K562 (cell line): ENCODE results near the gene ZBTB16. TPM values are rescaled to one million over a fixed set of nuclear protein-coding genes. Genes with fewer than 3 reads are reported as not detected.

Source experiments
- ATAC-seq: fragments of 200-7000 bp; cut with Tn5 transposase; 3 replicates; pipeline ENCODE4 v1.9.1; 2020; ENCODE audit warnings: moderate library complexity
- BruUV-seq: library from RNA; stranded (reverse); fragments of 400-500 nt; replicated peaks from 2 replicates; lab custom pipeline; 2021; lab: Mats Ljungman, UMichigan
- CTCF ChIA-PET: fragments of 300-600 bp; formaldehyde crosslinking; extraction: SDS; loops from one replicate; lab custom pipeline; 2021; ENCODE audit warnings: low intra/inter-chr PET ratio; lab: Yijun Ruan, JAX
- POLR2A ChIA-PET: fragments of 300-600, 350-650 bp; sonication (Branson Sonifier 250); formaldehyde crosslinking; extraction: SDS; loops from one replicate; lab custom pipeline; 2021; ENCODE audit warnings: antibody characterized with exemption, inconsistent platforms; lab: Yijun Ruan, JAX
- DNase-seq, 4 experiments: peaks; one replicate each; pipeline versions ENCODE4 v3.0.0 to v3.0.0-alpha.2; 2011 to 2018; ENCODE audit warnings: low spot score in 3 of 4, mixed read lengths in 3 of 4; ENCODE audit errors: extremely low read depth in 1 of 4
- FAIRE-seq: peaks from 2 replicates; lab custom pipeline; 2011; peaks lifted over from hg19 to GRCh38; lab: Jason Lieb, UNC
- H2AFZ ChIP-seq: 2 replicates; pipeline ENCODE4 v1.6.0; 2011; ENCODE audit warnings: low read depth, low read length, control low read depth, inconsistent platforms
- H3K27ac ChIP-seq: fragments of 200-600 bp; 3 replicates; pipeline ENCODE4 v1.8.0; 2011; ENCODE audit warnings: low read depth, mild to moderate bottlenecking, control low read depth, inconsistent platforms, low read length, moderate library complexity, mixed read lengths; ENCODE audit errors: extremely low read depth
- H3K27me3 ChIP-seq, 2 experiments: fragments of 300-600 bp in 1 of 2; 2 replicates in 1 of 2; 3 replicates in 1 of 2; pipeline versions ENCODE4 v1.6.0 to v1.8.0; 2011; ENCODE audit warnings: inconsistent platforms in 2 of 2, low read length in 2 of 2, mild to moderate bottlenecking in 1 of 2, mixed read lengths in 1 of 2, moderate library complexity in 1 of 2; ENCODE audit not compliant: control insufficient read depth in 2 of 2, insufficient read depth in 2 of 2
- H3K36me3 ChIP-seq: fragments of 300-600 bp; 3 replicates; pipeline ENCODE4 v1.8.0; 2011; ENCODE audit warnings: mild to moderate bottlenecking, low read length, inconsistent platforms; ENCODE audit not compliant: control insufficient read depth, insufficient read depth
- H3K4me1 ChIP-seq, 2 experiments: fragments of 200-600 bp in 1 of 2; replicated peaks in 1 of 2; 2 replicates in 1 of 2; 3 replicates in 1 of 2; pipeline versions ENCODE4 v1.5.1 to v1.8.0; 2011; ENCODE audit warnings: inconsistent platforms in 2 of 2, low read length in 2 of 2, mild to moderate bottlenecking in 1 of 2, mixed read lengths in 1 of 2, moderate library complexity in 1 of 2; ENCODE audit not compliant: control insufficient read depth in 2 of 2, insufficient read depth in 2 of 2
- H3K4me2 ChIP-seq: 2 replicates; pipeline ENCODE4 v1.6.1; 2011; ENCODE audit warnings: low read length, control low read depth, inconsistent platforms, mixed read lengths; ENCODE audit not compliant: insufficient read depth
- H3K4me3 ChIP-seq: fragments of 200-600 bp; sonication (generic), shearing (Covaris generic); 2 replicates; pipeline ENCODE4 v1.5.1; 2016; ENCODE audit warnings: control low read depth, inconsistent platforms
- H3K79me2 ChIP-seq: fragments of 200-600 bp; 3 replicates; pipeline ENCODE4 v1.8.0; 2011; ENCODE audit warnings: low read length, inconsistent platforms; ENCODE audit not compliant: control insufficient read depth, insufficient read depth
- H3K9ac ChIP-seq, 2 experiments: 2 replicates each; pipeline versions ENCODE4 v1.6.0 to v1.6.1; 2011; ENCODE audit warnings: low read depth in 2 of 2, low read length in 2 of 2, control low read depth in 1 of 2, inconsistent platforms in 1 of 2, mild to moderate bottlenecking in 1 of 2, mixed read lengths in 1 of 2; ENCODE audit not compliant: insufficient read depth in 1 of 2
- H3K9me1 ChIP-seq: one replicate; pipeline ENCODE4 v1.6.0; 2011; ENCODE audit warnings: inconsistent platforms, mild to moderate bottlenecking, low read length, moderate library complexity; ENCODE audit not compliant: control insufficient read depth, insufficient read depth
- H3K9me3 ChIP-seq: replicated peaks from 2 replicates; pipeline ENCODE4 v1.5.1; 2011; ENCODE audit warnings: low read depth, low read length, inconsistent platforms; ENCODE audit not compliant: control insufficient read depth, insufficient read depth
- H4K20me1 ChIP-seq: replicated peaks from 2 replicates; pipeline ENCODE4 v1.6.1; 2011; ENCODE audit warnings: low read length, inconsistent platforms, mixed read lengths; ENCODE audit not compliant: control insufficient read depth, insufficient read depth
- CEBPB ChIP-seq: fragments of 450-650 bp; IDR thresholded peaks from 2 replicates; pipeline ENCODE4 v1.6.1; 2016; ENCODE audit warnings: missing genetic modification characterization, missing compliant biosample characterization
- CTCF ChIP-seq, 3 experiments: IDR thresholded peaks in 2 of 3; conservative IDR thresholded peaks in 1 of 3; 2 replicates each; pipeline ENCODE4 v1.5.1; 2011 to 2012; ENCODE audit warnings: low read length in 3 of 3, mild to moderate bottlenecking in 3 of 3, control low read depth in 2 of 3, improper control_type of control experiment in 1 of 3, inconsistent platforms in 1 of 3, low read depth in 1 of 3, mixed read lengths in 1 of 3, moderate library complexity in 1 of 3; ENCODE audit not compliant: insufficient read depth in 2 of 3
- POLR3G ChIP-seq: IDR thresholded peaks from 2 replicates; pipeline ENCODE4 v1.6.1; 2011; ENCODE audit not compliant: insufficient read length, insufficient replicate concordance; ENCODE audit errors: extremely low read depth
- RAD21 ChIP-seq, 2 experiments: fragments of 250-450 bp in 1 of 2; fragments of 450-650 bp in 1 of 2; sonication (Bioruptor Pico) in 1 of 2; formaldehyde crosslinking in 1 of 2; IDR thresholded peaks in 1 of 2; conservative IDR thresholded peaks in 1 of 2; 2 replicates each; pipeline versions ENCODE4 v1.4.0 to v1.8.0; 2020 to 2022; ENCODE audit warnings: mild to moderate bottlenecking in 2 of 2, moderate library complexity in 1 of 2
- REST ChIP-seq, 2 experiments: fragments of 450-650 bp; formaldehyde crosslinking in 1 of 2; IDR thresholded peaks; 2 replicates each; pipeline versions ENCODE4 v1.4.0 to v1.6.1; 2014 to 2020; ENCODE audit warnings: mild to moderate bottlenecking in 2 of 2, borderline replicate concordance in 1 of 2, low read depth in 1 of 2
- ZBTB1 ChIP-seq: sonication (generic); formaldehyde crosslinking; IDR thresholded peaks from 2 replicates; pipeline ENCODE4 v1.8.1; 2023; ENCODE audit warnings: missing genetic modification reagents, low read depth, mild to moderate bottlenecking, borderline replicate concordance
- ZNF263 ChIP-seq: sonication (generic); formaldehyde crosslinking; IDR thresholded peaks from 2 replicates; pipeline ENCODE4 v1.8.0; 2022; ENCODE audit warnings: mild to moderate bottlenecking, missing genetic modification reagents, borderline replicate concordance
- WGBS: fragments of 100-300 bp; shearing (Covaris generic); methylation state at CpG from one replicate; pipeline ENCODE4 v1.1.6; 2016; ENCODE audit warnings: low coverage, mixed read lengths; ENCODE audit not compliant: insufficient coverage; ENCODE audit errors: missing lambda C conversion rate; 5-methylcytosine and 5-hydroxymethylcytosine counted together
- in situ Hi-C: fragments of 300-500 bp; cut with MboI; formaldehyde crosslinking; loops from 4 replicates; pipeline ENCODE4 v1.15.0; 2018; ENCODE audit warnings: inconsistent platforms, mixed read lengths
- intact Hi-C: fragments of 100-400 bp; cut with micrococcal nuclease; formaldehyde crosslinking; loops from 2 replicates; pipeline ENCODE4 v1.14.2; 2022
- polyA plus RNA-seq, 8 experiments: library from polyadenylated mRNA; depleted of rRNA in 4 of 8; stranded (reverse) in 5 of 8; unstranded in 3 of 8; fragments of >200 nt; fragmentation: Nextera tagmentation in 2 of 8; fragmentation: Illumina TruSeq in 1 of 8; extraction: Ambion mirVana in 2 of 8; extraction: Trizol in 1 of 8; gene quantifications; 2 replicates each; pipeline versions ENCODE4 v1.2.1 to v1.2.3, GENCODE V29; 2011 to 2014; ENCODE audit warnings: inconsistent platforms in 1 of 8, missing spikeins in 1 of 8
- total RNA-seq, 7 experiments: library from RNA; depleted of rRNA in 6 of 7; stranded (reverse); fragments of >200 nt in 6 of 7; fragmentation: Illumina TruSeq in 2 of 7; extraction: Trizol in 2 of 7; gene quantifications; 2 replicates each; pipeline versions ENCODE4 v1.2.1 to v1.2.3, GENCODE V29; 2011 to 2021; ENCODE audit warnings: low replicate concordance in 1 of 7

Gene ZBTB16
- total and polyA plus RNA-seq, 9 of the 15 experiments (the other 6 are each of a cell fraction or from before 2014, with no cell fraction given), result 0.06 to 0.40 (median 0.24) TPM; not detected in 4

- peaks cover 3% of the 10 kb centered on the region for H3K9me3 ChIP-seq
- no peaks in the 10 kb centered on the region for H3K36me3 ChIP-seq
- peak; percentile 41; the same call in 1 of the 2 replicates for TF ChIP-seq REST (IDR thresholded peaks at IDR 0.05; ENCODE audit: borderline replicate concordance)
- TF ChIP-seq REST (CRISPR knock-in tag; IDR thresholded peaks at IDR 0.05; ENCODE audit: low read depth), result no peak
- TF ChIP-seq POLR3G, result no peak
- peak; percentile 19 to 52; a peak in 2 of 4 replicates for TF ChIP-seq RAD21 (CRISPR knock-in tag; conservative IDR thresholded peaks at IDR 0.05 in 1 of 2, IDR thresholded peaks at IDR 0.05 in 1 of 2)
- TF ChIP-seq ZNF263 (CRISPR knock-in tag), result peak; percentile 69; the same call in 1 of the 2 replicates
- peak; percentile 25 to 28 (median 28); a peak in 1 of 6 replicates for TF ChIP-seq CTCF (IDR thresholded peaks at IDR 0.05 in 2 of 3, conservative IDR thresholded peaks at IDR 0.05 in 1 of 3; ENCODE audit: insufficient read depth in 2 of 3, low read depth in 1 of 3, low read length in 3 of 3)
- peak; percentile 35; the same call in 1 of the 2 replicates for TF ChIP-seq CEBPB (tag)
- TF ChIP-seq ZBTB1 (CRISPR knock-in tag), result no peak
- H3K4me1 ChIP-seq, result no peaks in the 10 kb centered on the region; a peak in 2 of 5 replicates
- no peak overlapping the region for H3K4me3 ChIP-seq
- no peaks in the 10 kb centered on the region for H3K9me1 ChIP-seq
- H4K20me1 ChIP-seq, result no peaks in the 10 kb centered on the region
- 38% methylated on average over 3 of the region's 4 CpGs for WGBS
- no peak overlapping the region for H3K4me2 ChIP-seq
- 0 out of 2 replicates have a peak overlapping the region, but pooled peaks have one; percentile 12 for H2AFZ ChIP-seq
- FAIRE-seq (no peak), DNase-seq (peak in 1 of 4 experiments; percentile 23), ATAC-seq (peak; percentile 65)
- BruUV-seq, result no TSS peak
- no peak overlapping the region for H3K27ac ChIP-seq
- POLR2A ChIA-PET, result interaction anchor here (0.7 to 2.8 kb wide), 6 partner anchors 10 to 27 kb away, joined by 3 to 14 read pairs (median 4); no protein-coding TSS in a partner anchor
- CTCF ChIA-PET, result no interaction called here
- H3K27me3 ChIP-seq, result no peaks in the 10 kb centered on the region
- intact Hi-C loops, result loop anchor here (10.0 kb wide), 1 partner anchor 198 kb away; no protein-coding TSS in a partner anchor
- in situ Hi-C loops, result no loop called here
- no peak overlapping the region for H3K9ac ChIP-seq
- H3K79me2 ChIP-seq, result no peaks in the 10 kb centered on the region
Observed at GRCh38 chr11:114192841-114193389, 133.4 kb downstream of the ZBTB16 start.
